ENCODE data around the gene ARSG.
A peak's percentile ranks its signal among the peaks of the same experiment; 100 is the strongest.

Gene ARSG

GRCh38 chr17:68431661-68432071 is 140.4 kb downstream of the ARSG start:
- in situ Hi-C loops (cut with HindIII; ENCODE audit: low pct_ligation_motif_present, low pct_unique_long_range_greater_than_20kb, low sequenced_read_pairs) = no loop called here
- DNase-seq = peak; percentile 29

- no peak for DNase-seq
- in situ Hi-C loops (cut with HindIII; ENCODE audit: low pct_ligation_motif_present, low pct_unique_long_range_greater_than_20kb, low sequenced_read_pairs) = no loop called here
Observed at GRCh38 chr17:68432086-68432864, 141.0 kb downstream of the ARSG start.

DNA sequence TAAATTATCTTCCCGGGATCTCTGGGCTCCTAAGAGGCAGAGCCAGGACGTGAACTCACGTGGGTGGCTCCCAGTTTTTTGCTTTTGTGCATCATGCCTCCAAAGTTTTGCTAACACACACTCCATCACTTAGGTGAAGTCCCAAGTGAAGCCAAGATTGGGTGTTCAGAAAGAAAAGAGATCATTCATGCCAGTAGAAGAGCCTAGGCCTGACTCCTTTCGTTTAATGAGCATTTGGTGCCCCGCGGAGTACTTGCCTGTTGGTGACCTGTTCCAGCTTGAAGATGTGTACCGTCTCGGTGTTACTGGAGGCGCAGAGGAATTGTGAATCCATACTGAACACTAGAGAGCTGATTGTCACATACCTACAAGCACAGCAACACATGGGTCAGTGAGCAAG is 141.9 kb downstream of the ARSG start:
- in situ Hi-C loops (cut with HindIII; ENCODE audit: low pct_ligation_motif_present, low pct_unique_long_range_greater_than_20kb, low sequenced_read_pairs) = no loop called here
- no peak for DNase-seq

DNA sequence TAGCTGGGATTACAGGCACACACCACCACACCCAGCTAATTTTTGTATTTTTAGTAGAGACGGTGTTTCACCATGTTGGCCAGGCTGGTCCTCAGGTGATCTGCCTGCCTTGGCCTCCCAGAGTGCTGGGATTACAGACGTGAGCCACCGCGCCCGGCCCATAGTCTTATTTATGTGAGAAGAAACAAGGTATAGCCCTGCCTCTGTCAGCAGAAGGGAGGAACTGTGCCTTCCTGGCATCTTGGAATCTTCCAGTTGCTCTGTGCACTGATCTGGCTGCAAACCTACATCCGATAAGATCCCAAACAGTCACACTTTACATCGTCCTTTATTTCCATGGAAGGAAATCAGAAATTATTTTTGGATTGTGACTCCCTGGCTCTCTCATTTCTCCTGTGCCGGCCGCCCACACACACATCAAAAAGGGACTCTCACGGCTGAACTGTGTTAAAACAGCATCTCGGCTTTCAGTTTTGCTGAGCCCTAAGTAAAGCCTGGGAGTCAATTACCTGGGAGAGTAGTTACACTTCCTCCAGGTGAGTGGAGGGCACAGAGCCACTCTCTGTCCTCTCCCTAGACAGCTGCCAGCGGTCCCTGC is 142.7 kb downstream of the ARSG start:
- in situ Hi-C loops (cut with HindIII; ENCODE audit: low pct_ligation_motif_present, low pct_unique_long_range_greater_than_20kb, low sequenced_read_pairs) = no loop called here
- DNase-seq = no peak

GRCh38 chr17:68435361-68435760 is 144.1 kb downstream of the ARSG start:
- in situ Hi-C loops (cut with HindIII; ENCODE audit: low pct_ligation_motif_present, low pct_unique_long_range_greater_than_20kb, low sequenced_read_pairs) = no loop called here

DNA sequence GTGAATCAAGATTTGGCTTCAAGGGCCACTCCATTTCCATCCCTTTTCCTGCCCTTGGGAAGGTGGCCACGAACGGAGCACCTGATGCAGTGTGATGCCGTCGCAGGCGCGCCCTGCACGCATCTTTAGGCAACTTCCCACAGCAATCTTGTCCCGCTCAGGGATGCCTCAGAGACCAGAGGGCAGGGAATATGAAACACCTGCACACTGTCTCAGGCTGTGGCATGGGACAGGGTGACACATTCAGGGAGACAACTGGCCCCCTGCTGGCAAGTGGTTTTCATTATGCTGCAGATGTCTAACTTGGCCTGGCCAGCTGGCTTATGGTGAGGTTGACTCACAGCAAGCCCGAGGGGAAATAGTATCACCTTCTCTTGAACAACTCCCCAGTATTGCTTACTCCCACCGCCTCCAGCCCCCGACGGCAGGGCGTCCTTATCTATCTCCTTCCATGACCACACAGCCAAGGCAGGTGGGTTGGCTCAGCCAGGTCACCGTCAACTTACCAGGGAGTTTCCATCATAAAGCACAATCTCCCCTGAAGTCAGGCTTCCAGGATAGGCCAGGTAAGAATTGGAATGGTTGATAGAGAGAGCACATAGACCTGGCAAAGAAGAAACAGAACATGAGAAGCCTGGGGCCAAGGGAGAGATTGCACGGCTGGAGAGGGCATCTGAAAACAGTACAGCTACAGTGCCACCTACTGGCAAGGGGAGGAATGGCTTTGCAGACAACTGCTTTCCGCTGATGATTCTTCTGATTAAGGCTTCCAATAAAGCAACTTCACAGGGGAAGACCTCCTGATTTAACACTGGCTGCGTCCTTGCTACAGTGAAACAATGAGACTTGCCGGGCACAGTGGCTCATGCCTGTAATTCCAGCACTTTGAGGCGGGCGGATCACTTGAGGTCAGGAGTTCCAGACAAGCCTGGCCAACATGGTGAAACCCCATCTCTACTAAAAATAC is 144.9 kb downstream of the ARSG start:
- peak; percentile 72 for DNase-seq
- in situ Hi-C loops (cut with HindIII; ENCODE audit: low pct_ligation_motif_present, low pct_unique_long_range_greater_than_20kb, low sequenced_read_pairs) = no loop called here

More at GRCh38 chr17:68435361-68435760, 144.1 kb downstream of the ARSG start:
- no peak for DNase-seq

DNA sequence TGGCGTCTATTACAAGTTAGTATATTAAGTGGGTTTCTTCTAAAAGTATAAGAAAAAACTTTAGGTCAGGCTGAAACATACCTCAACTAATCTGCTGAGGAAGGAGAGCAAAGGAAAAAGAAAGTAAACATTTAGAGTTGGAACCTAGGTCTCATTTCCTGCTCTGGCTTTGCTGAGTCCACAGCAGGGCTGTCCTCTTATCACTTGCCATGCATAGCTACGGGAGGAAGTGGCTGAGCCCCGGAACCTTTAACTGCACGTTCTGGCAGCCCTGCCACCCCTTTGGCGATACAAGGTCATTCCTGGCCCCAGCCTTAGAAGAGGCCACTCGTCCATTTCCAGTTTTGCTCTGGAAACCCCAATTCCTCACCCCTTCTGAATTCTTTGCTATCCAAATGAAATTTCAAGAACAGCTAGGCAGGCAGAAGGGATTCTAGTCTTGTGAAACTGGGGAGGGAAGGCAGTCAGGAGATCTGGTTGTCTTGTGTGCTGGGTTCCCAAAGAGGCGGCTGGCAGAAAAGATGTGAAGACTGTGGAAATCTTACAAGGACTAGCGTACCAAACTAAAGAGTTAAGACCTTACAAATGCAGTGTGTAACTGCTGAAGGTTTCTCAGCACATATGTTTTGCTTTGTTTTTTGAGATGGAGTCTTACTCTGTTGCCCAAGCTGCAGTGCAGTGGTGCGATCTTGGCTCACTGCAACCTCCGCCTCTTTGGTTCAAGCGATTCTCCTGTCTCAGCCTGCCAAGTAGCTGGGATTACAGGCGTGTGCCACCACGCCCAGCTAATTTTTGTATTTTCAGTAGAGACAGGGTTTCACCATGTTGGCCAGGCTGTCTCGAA is 146.9 kb downstream of the ARSG start:
- DNase-seq = no peak

GRCh38 chr17:68439656-68440290 is 148.5 kb downstream of the ARSG start:
- no peak for DNase-seq
- in situ Hi-C loops (cut with HindIII; ENCODE audit: low pct_ligation_motif_present, low pct_unique_long_range_greater_than_20kb, low sequenced_read_pairs) = no loop called here

More for the DNA sequence above, 146.9 kb downstream of the ARSG start:
- in situ Hi-C loops (cut with HindIII; ENCODE audit: low pct_ligation_motif_present, low pct_unique_long_range_greater_than_20kb, low sequenced_read_pairs) = no loop called here

DNA sequence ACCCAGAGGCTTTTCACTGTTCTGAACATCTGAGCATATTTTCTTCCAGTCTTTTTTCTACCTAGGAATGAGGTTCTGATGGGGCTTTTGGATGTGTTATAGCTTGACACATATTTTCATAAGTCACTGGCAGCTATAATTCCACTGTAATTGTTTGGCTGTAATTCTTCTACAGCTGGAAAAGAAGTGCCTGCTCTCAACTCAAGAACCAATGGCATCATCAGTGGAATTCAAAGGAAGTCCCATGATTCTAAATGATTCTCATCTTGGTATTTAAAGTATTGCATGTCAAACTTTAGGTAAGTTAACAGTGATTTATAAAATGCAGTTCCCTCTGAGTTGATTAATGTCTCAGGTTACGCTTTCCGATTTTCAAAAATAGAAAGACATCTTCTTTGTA is 149.2 kb downstream of the ARSG start:
- no peak for DNase-seq
- in situ Hi-C loops (cut with HindIII; ENCODE audit: low pct_ligation_motif_present, low pct_unique_long_range_greater_than_20kb, low sequenced_read_pairs) = no loop called here

DNA sequence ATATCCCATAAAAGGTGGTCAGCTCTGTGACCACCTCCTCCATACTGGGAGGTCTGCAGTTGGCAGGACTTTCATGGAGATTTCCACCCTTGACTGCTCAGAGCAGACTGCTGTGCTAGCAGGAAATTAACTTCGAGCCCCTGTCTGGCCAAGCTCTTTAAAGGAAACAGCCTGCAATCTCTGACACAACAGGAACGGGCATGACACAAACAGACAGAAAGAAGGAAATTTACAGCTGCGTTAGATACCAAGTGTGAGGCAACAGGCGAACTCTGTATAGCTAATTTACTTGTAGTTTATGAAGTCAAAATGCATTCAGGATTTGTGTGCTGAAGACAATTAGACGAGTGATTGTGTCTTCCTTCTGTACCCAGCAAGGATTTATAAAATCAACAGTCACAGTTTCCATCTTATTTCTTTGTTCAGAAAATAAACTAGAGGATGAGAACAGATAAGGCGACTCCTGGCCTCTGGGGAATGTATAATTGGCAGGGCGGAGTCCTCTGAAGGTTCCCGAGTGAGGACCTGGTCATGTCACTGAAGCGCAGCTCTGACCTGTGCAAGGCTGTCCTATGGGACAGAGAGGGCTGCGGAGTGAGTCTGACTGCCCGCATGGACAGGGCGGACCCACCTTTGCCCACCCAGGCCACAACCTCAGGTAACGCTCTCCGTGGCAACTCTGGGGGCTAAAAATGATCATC is 149.9 kb downstream of the ARSG start:
- DNase-seq = no peak

DNA sequence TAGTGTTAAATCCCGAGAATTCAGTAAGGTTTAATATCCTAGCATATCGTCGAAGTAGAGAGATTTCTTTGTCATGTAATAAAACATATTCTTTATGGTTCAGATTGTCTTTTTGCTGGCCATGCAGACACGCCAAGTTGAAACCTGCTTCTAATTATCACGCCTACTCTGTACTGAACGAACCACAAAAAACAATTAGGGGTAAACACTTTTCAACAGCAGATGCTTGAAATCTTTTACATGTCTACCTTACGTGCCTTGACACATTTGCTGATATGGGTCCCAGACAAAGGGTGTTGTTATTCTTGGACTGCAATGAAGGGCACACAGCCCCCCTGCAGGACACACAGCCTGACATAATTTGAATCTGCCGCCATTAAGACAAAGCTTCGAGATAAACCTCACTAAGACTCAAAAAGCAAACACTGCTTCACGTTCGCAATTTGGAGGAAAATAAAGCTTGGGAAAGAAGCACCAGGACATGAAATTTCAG is 152.7 kb downstream of the ARSG start:
- in situ Hi-C loops (cut with HindIII; ENCODE audit: low pct_ligation_motif_present, low pct_unique_long_range_greater_than_20kb, low sequenced_read_pairs) = no loop called here
- DNase-seq = no peak

More for the DNA sequence above, 149.9 kb downstream of the ARSG start:
- in situ Hi-C loops (cut with HindIII; ENCODE audit: low pct_ligation_motif_present, low pct_unique_long_range_greater_than_20kb, low sequenced_read_pairs) = no loop called here

GRCh38 chr17:68445671-68446070 is 154.4 kb downstream of the ARSG start:
- in situ Hi-C loops (cut with HindIII; ENCODE audit: low pct_ligation_motif_present, low pct_unique_long_range_greater_than_20kb, low sequenced_read_pairs) = no loop called here
- no peak for DNase-seq

DNA sequence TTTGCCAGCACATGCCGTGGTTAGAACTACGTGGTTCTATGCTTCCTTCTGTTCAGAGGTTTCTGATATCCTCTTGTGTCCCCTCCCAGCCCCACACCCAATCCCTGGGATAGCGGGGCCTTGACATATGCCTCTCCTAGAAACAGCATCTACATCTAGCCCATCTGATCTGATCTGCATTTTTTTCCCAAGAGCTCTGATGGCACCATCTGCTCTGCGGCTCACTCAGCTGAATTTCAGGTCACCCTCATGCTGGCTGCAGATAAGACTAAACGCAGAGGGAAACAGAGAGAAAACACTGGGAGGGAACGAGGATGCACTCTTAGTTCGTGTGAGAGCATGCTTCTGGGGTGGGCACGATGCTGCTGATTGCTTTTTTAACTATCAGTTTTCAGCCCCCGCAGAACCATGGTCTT is 155.3 kb downstream of the ARSG start:
- DNase-seq = no peak
- in situ Hi-C loops (cut with HindIII; ENCODE audit: low pct_ligation_motif_present, low pct_unique_long_range_greater_than_20kb, low sequenced_read_pairs) = no loop called here

GRCh38 chr17:68449021-68449739 is 157.9 kb downstream of the ARSG start:
- in situ Hi-C loops (cut with HindIII; ENCODE audit: low pct_ligation_motif_present, low pct_unique_long_range_greater_than_20kb, low sequenced_read_pairs) = no loop called here
- DNase-seq = no peak

- in situ Hi-C loops (cut with HindIII; ENCODE audit: low pct_ligation_motif_present, low pct_unique_long_range_greater_than_20kb, low sequenced_read_pairs) = no loop called here
Observed at GRCh38 chr17:68450391-68450790, 159.1 kb downstream of the ARSG start.

DNA sequence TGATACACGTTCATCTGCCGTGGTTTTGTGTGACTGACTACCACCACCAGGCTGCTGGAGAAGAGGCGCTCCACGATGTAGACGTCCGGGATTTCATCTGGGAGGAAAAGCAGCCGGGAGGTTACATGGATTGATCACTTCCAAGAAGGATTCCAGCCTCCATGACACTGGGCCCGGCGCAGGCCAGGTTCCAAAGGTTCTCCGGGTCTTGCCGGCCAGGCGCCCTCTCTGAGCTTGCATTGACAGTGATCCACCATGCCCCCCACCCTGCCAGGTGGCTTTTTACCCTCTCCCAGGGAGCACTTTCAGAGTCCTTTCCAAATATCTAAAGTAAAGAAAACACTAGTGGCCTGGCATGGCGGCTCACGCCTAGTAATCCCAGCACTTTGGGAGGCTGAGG is 159.5 kb downstream of the ARSG start:
- no peak for DNase-seq
- in situ Hi-C loops (cut with HindIII; ENCODE audit: low pct_ligation_motif_present, low pct_unique_long_range_greater_than_20kb, low sequenced_read_pairs) = no loop called here

More at GRCh38 chr17:68450391-68450790, 159.1 kb downstream of the ARSG start:
- no peak for DNase-seq
